Prostate gland (tissue), 2 donors: Measurements from ENCODE around the gene PPP1R37. TPM values are rescaled to one million over a fixed set of nuclear protein-coding genes. Genes with fewer than 3 reads are reported as not detected.

ENCODE experiments used
- DNase-seq: peaks from one replicate; pipeline ENCODE4 v3.0.0-alpha.2; 2019; ENCODE audit warnings: low spot score
- H3K27ac ChIP-seq, 2 donors: fragments of 200-600 bp; sonication (generic); 2 replicates each; pipeline ENCODE4 v1.5.1; 2017 to 2019
- H3K27me3 ChIP-seq: fragments of 200-600 bp; sonication (generic); replicated peaks from 2 replicates; pipeline ENCODE4 v1.5.1; 2019; ENCODE audit not compliant: insufficient read depth
- H3K36me3 ChIP-seq, 2 donors: fragments of 200-600 bp; sonication (generic); 1 replicate in 1 of 2; 2 replicates in 1 of 2; pipeline versions ENCODE4 v1.5.1 to v1.8.1; 2017 to 2019
- H3K4me1 ChIP-seq: fragments of 200-600 bp; sonication (generic); replicated peaks from 2 replicates; pipeline ENCODE4 v1.5.1; 2019
- H3K4me3 ChIP-seq, 2 donors: fragments of 200-600 bp; sonication (generic); 2 replicates each; pipeline ENCODE4 v1.5.1; 2017 to 2019
- H3K9me3 ChIP-seq: fragments of 200-600 bp; sonication (generic); 2 replicates; pipeline ENCODE4 v1.5.1; 2017
- POLR2A ChIP-seq: fragments of 450-650 bp; IDR thresholded peaks from one replicate; pipeline ENCODE4 v1.6.1; 2016; ENCODE audit warnings: antibody characterized with exemption, mild to moderate bottlenecking
- POLR2AphosphoS5 ChIP-seq: sonication (generic); formaldehyde crosslinking; IDR thresholded peaks from one replicate; pipeline ENCODE4 v1.6.1; 2017; ENCODE audit warnings: antibody characterized with exemption
- WGBS: methylation state at CpG from one replicate; pipeline ENCODE4 v1.1.5; 2018; 5-methylcytosine and 5-hydroxymethylcytosine counted together
- intact Hi-C: fragments of 100-400 bp; cut with DNase I; formaldehyde crosslinking; loops from one replicate; pipeline ENCODE4 v1.14.2; 2022
- total RNA-seq, 2 donors: library from RNA; depleted of rRNA; stranded (reverse); fragments of >200 nt; gene quantifications; one replicate each; pipeline ENCODE4 v1.1.0, GENCODE V29; 2016
- TF ChIP-seq, protein P1 (sequence below), 4 experiments: fragments of 200-600 bp in 2 of 4; fragments of 450-650 bp in 2 of 4; sonication (generic) in 2 of 4; IDR thresholded peaks; 1 replicate in 3 of 4; 2 replicates in 1 of 4; pipeline ENCODE4 v1.5.1; 2016 to 2019; ENCODE audit warnings: antibody characterized with exemption in 4 of 4, mild to moderate bottlenecking in 2 of 4, moderate library complexity in 2 of 4

The PPP1R37 gene
- total RNA-seq, 2 donors from 2014 or later = 50.1 to 90.3 TPM

DNA sequence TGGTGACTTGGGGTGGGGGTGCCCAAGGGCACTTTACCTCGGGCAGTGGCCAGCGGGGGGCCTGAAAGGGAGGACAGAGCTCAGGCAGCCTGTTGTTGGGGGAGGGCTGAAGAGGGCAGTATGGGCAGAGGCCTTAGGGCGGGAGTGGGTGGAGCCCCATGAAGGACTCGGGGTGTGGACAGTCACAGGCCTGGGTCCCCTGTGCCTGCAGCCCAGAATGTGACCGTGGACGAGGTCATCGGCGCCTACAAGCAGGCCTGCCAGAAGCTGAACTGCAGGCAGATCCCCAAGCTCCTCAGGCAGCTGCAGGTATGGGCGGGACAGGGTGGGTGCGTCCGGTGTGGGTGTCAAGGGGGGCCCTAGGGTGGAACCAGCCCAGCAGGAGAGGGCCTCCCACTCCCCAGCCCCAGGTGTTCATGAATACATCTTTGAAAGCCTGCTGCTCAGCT, 45.3 kb downstream of the PPP1R37 start:
- Histone ChIP-seq H3K27ac (no peak overlapping the region), H3K9me3 (no peaks in the 10 kb centered on the region), H3K27me3 (no peaks in the 10 kb centered on the region), H3K4me1 (no peaks in the 10 kb centered on the region), H3K4me3 (no peak overlapping the region), H3K36me3 (peaks cover 0 to 9% of the 10 kb centered on the region in 2 donors)
- WGBS = 64% methylated on average over 5 of the region's 11 CpGs
- DNase-seq = no peak
- TF ChIP-seq POLR2A (no peak), POLR2AphosphoS5 (no peak)
- TF ChIP-seq, protein P1, sequence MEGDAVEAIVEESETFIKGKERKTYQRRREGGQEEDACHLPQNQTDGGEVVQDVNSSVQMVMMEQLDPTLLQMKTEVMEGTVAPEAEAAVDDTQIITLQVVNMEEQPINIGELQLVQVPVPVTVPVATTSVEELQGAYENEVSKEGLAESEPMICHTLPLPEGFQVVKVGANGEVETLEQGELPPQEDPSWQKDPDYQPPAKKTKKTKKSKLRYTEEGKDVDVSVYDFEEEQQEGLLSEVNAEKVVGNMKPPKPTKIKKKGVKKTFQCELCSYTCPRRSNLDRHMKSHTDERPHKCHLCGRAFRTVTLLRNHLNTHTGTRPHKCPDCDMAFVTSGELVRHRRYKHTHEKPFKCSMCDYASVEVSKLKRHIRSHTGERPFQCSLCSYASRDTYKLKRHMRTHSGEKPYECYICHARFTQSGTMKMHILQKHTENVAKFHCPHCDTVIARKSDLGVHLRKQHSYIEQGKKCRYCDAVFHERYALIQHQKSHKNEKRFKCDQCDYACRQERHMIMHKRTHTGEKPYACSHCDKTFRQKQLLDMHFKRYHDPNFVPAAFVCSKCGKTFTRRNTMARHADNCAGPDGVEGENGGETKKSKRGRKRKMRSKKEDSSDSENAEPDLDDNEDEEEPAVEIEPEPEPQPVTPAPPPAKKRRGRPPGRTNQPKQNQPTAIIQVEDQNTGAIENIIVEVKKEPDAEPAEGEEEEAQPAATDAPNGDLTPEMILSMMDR (IDR thresholded peaks at IDR 0.05) = no peak
- intact Hi-C loops = no loop called here

DNA sequence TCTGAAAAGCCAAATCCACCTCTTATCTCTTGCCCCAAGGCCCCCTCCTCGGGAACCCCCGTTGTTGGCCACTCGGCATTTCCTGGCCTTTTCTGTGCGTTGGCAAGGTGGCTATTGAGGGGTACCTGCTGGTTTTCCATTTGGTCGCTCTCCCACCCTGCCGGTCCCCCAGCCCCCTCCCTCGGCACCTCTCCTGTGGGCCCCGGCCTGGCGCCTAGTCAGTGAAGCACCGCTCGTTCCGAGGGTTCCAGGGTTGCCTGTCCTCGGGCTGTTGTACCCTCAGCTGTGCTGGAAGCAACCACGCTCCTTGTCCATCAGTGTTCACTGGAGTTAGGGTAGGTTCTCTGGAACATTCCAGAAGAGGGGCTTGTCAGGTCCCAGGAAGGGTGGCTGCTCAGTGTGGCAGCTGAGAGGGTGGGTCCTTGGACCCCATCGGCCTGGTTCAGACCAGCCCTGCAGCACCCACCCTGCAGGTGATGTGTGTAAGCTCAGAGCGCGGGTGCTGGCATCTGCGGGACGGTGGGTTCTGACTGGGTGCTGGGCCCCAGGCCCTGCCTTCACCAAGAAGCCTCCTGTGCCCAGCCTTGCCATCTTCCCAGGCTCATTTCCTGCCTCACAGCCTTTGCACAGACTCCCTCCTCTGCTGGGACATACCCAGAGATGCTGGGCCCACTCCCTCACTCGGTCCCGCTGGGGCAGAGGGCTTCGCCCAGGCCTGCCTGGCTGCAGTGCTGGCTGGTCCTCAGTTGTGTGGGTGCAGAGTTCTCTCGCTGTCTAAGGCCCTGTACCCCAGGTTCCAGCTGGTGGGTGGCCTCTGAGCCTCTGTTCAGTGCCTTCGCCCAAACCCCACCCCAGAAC, 46.5 kb downstream of the PPP1R37 start:
- WGBS = 89% methylated on average over 24 of the region's 24 CpGs
- Histone ChIP-seq H3K36me3 (peaks cover 0 to 10% of the 10 kb centered on the region in 2 donors), H3K4me3 (no peak overlapping the region), H3K27ac (no peak overlapping the region), H3K27me3 (no peaks in the 10 kb centered on the region), H3K9me3 (no peaks in the 10 kb centered on the region), H3K4me1 (no peaks in the 10 kb centered on the region)
- DNase-seq = no peak
- intact Hi-C loops = no loop called here
- TF ChIP-seq POLR2AphosphoS5 = no peak
- TF ChIP-seq, protein P1 (IDR thresholded peaks at IDR 0.05) = no peak
- TF ChIP-seq POLR2A = no peak

- Histone ChIP-seq H3K4me1 (no peaks in the 10 kb centered on the region), H3K27ac (no peak overlapping the region), H3K27me3 (no peaks in the 10 kb centered on the region), H3K4me3 (no peak overlapping the region), H3K9me3 (no peaks in the 10 kb centered on the region), H3K36me3 (peaks cover 0 to 13% of the 10 kb centered on the region in 2 donors)
- no peak for DNase-seq
- 85% methylated on average over 8 of the region's 8 CpGs for WGBS
- TF ChIP-seq POLR2A (no peak), POLR2AphosphoS5 (no peak)
- TF ChIP-seq, protein P1 (IDR thresholded peaks at IDR 0.05) = no peak
- intact Hi-C loops = no loop called here
These were observed 47.1 kb downstream of the PPP1R37 start for GRCh38 chr19:45140144-45140503.

DNA sequence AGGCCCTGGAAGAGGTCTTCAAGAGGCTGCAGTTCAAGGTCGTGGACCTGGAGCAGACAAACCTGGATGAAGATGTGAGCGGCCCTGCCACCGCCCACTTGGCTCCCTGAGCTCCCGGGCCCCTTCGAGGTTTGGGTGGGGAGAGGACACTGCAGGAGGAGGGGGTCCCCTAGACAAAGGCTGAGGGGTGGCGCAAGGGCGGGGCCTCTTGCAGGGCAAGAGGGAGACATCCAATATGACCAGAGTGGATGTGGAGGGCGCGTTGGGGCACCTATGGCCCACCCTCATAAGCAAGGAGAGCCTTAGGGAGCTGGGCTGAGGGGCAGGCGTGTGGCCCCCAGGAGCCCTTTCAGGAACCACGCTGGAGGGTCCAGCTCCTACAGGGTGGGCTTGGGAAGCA, 47.6 kb downstream of the PPP1R37 start:
- peaks cover 0 to 13% of the 10 kb centered on the region in 2 donors for H3K36me3 ChIP-seq
- WGBS = 95% methylated on average over 11 of the region's 11 CpGs
- no peak for TF ChIP-seq POLR2A
- TF ChIP-seq POLR2AphosphoS5 = no peak
- TF ChIP-seq, protein P1 (IDR thresholded peaks at IDR 0.05) = no peak

More for the DNA sequence above, 47.6 kb downstream of the PPP1R37 start:
- Histone ChIP-seq H3K4me3 (no peak overlapping the region), H3K9me3 (no peaks in the 10 kb centered on the region), H3K27ac (no peak overlapping the region), H3K27me3 (no peaks in the 10 kb centered on the region), H3K4me1 (no peaks in the 10 kb centered on the region)
- intact Hi-C loops = no loop called here
- no peak for DNase-seq
